NCI-H1694 treated with DMSO at 0.1 percent for 48 hours (cell line): ENCODE results near the gene ADGRB3.
"Not testable (repeated sequence)": the region's sequence is repeated elsewhere in the genome, so short reads cannot be mapped to it uniquely, and the experiment has no call there.

ENCODE experiments used
- DNase-seq: peaks from one replicate; lab custom pipeline; 2025; lab: John Stamatoyannopoulos, UW

Gene ADGRB3

DNA sequence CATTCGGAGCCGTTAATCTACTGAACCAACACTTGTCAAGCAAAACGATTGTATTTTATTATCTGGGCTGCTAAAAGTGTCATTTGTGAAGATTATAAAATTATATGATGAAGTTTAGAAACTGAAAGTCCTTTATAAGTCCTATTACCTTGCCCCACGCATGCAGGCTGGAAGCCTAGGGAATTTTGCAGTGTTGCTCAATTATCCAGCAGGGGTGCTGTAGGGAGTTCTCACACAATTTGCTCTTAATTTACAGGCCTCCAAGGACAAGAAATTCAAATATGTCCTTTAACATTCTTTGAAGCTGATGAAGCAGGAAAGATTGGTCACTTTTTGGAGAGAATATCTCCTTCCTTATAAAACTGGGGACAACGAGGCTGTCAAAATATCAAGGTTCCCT, 792.8 kb downstream of the ADGRB3 start:
- no peak for DNase-seq

DNA sequence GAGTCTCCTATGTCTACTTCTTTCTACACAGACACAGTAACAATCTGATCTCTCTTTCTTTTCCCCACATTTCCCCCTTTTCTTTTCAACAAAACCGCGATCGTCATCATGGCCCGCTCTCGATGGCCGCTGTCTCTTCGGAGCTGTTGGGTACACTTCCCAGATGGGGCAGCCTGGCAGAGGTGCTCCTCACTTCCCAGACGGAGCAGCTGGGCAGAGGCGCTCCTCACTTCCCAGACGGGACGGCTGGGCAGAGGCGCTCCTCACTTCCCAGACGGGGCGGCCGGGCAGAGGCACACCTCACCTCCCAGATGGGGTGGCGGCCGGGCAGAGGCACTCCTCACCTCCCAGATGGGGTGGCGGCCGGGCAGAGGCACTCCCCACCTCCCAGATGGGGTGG, 797.1 kb downstream of the ADGRB3 start:
- DNase-seq, result not testable (repeated sequence)

DNA sequence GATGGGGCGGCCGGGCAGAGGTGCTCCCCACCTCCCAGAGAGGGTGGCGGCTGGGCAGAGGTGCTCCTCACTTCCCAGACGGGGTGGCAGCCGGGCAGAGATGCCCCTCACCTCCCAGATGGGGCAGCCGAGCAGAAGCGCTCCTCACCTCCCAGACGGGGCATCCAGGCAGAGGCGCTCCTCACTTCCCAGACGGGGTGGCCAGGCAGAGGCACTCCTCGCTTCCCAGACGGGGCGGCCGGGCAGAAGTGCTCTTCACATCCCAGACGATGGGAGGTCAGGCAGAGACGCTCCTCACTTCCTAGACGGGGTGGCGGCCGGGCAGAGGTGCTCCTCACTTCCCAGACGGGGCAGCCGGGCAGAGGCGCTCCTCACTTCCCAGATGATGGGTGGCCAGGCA, 798.0 kb downstream of the ADGRB3 start:
- DNase-seq, result not testable (repeated sequence)

DNA sequence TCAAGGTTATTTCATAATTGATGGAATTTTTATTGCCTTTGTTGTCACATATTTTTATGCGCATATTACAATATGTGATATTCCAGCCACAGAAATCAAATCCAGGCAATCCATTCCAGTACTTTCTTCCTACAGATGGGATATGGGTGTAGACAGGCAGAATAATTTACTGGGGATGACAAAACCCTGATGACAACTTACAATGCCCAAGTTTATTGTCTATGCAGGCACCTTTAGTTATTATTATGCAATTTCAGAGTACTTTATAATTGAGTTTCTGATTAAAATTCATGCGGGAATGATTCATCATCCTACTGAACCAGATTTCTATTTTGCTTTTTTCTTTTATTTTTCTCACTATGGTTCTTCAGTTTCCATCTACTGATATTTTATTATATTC, 803.0 kb downstream of the ADGRB3 start:
- no peak for DNase-seq
